H1 (cell line): ENCODE measurements around the gene STX8. TPM values are rescaled to one million over a fixed set of nuclear protein-coding genes. Genes with fewer than 3 reads are reported as not detected.

Experiments
- CTCF ChIA-PET: fragments of 300-600 bp; sonication (Branson Sonifier 250); formaldehyde crosslinking; loops from one replicate; lab custom pipeline; 2021; ENCODE audit not compliant: partially characterized antibody; lab: Charles Lee
- POLR2A ChIA-PET: fragments of 300-600 bp; sonication (Branson Sonifier 250); formaldehyde crosslinking; loops from one replicate; lab custom pipeline; 2021; ENCODE audit warnings: inconsistent platforms; ENCODE audit not compliant: partially characterized antibody; lab: Charles Lee
- DNase-seq, 2 experiments: peaks; one replicate each; pipeline versions ENCODE4 v3.0.0 to v3.0.0-alpha.2; 2010 to 2022; ENCODE audit warnings: low spot score in 2 of 2, low read depth in 1 of 2, mixed read lengths in 1 of 2
- FAIRE-seq: peaks from 2 replicates; lab custom pipeline; 2011; peaks lifted over from hg19 to GRCh38; lab: Jason Lieb, UNC
- H2AFZ ChIP-seq: 2 replicates; pipeline ENCODE4 v1.8.1; 2012; ENCODE audit warnings: low read length, inconsistent platforms
- H2AK5ac ChIP-seq: 2 replicates; pipeline ENCODE4 v1.6.1; 2013; ENCODE audit warnings: low read depth, low read length
- H2BK120ac ChIP-seq: replicated peaks from 2 replicates; pipeline ENCODE3; 2013; ENCODE audit warnings: low read depth, low read length, inconsistent platforms
- H2BK12ac ChIP-seq: 2 replicates; pipeline ENCODE4 v1.6.1; 2013; ENCODE audit warnings: low read depth, low read length
- H2BK15ac ChIP-seq: 2 replicates; pipeline ENCODE4 v1.6.1; 2013; ENCODE audit warnings: low read length
- H2BK20ac ChIP-seq: 2 replicates; pipeline ENCODE4 v1.6.1; 2013; ENCODE audit warnings: low read length
- H2BK5ac ChIP-seq: 2 replicates; pipeline ENCODE4 v1.6.1; 2013; ENCODE audit warnings: low read depth, low read length
- H3K14ac ChIP-seq: 2 replicates; pipeline ENCODE4 v1.6.1; 2013; ENCODE audit warnings: inconsistent platforms; ENCODE audit not compliant: insufficient read length
- H3K18ac ChIP-seq: 2 replicates; pipeline ENCODE4 v1.6.1; 2013; ENCODE audit warnings: low read length; ENCODE audit errors: extremely low read depth
- H3K23ac ChIP-seq: 2 replicates; pipeline ENCODE4 v1.6.1; 2013; ENCODE audit warnings: inconsistent platforms; ENCODE audit not compliant: insufficient read length
- H3K23me2 ChIP-seq: 2 replicates; pipeline ENCODE4 v1.6.1; 2013; ENCODE audit warnings: low read depth, low read length
- H3K27ac ChIP-seq: 2 replicates; pipeline ENCODE4 v1.6.1; 2011; ENCODE audit warnings: low read depth, low read length, inconsistent platforms
- H3K27me3 ChIP-seq, 4 experiments: replicated peaks in 1 of 4; 1 replicate in 1 of 4; 2 replicates in 3 of 4; pipeline versions ENCODE4 v1.6.1 to v1.8.1; 2011 to 2013; ENCODE audit warnings: low read length in 3 of 4, mild to moderate bottlenecking in 3 of 4, inconsistent platforms in 2 of 4, mixed read lengths in 2 of 4, moderate library complexity in 1 of 4; ENCODE audit not compliant: control insufficient read depth in 3 of 4, insufficient read depth in 3 of 4; ENCODE audit errors: extremely low read depth in 1 of 4
- H3K36me3 ChIP-seq, 4 experiments: 2 replicates each; pipeline versions ENCODE4 v1.6.1 to v1.8.1; 2011 to 2013; ENCODE audit warnings: mild to moderate bottlenecking in 4 of 4, low read length in 3 of 4, moderate library complexity in 2 of 4, control low read depth in 1 of 4, inconsistent platforms in 1 of 4; ENCODE audit not compliant: insufficient read depth in 4 of 4, control insufficient read depth in 2 of 4
- H3K4ac ChIP-seq: replicated peaks from 2 replicates; pipeline ENCODE3; 2013; ENCODE audit warnings: low read length, low read depth, mixed read lengths, inconsistent platforms; ENCODE audit not compliant: insufficient read length
- H3K4me1 ChIP-seq, 4 experiments: replicated peaks in 1 of 4; 1 replicate in 1 of 4; 2 replicates in 3 of 4; pipeline versions ENCODE4 v1.6.1 to v1.8.1; 2011 to 2013; ENCODE audit warnings: low read length in 3 of 4, inconsistent platforms in 2 of 4, mixed read lengths in 1 of 4; ENCODE audit not compliant: insufficient read depth in 4 of 4, control insufficient read depth in 3 of 4
- H3K4me2 ChIP-seq, 2 experiments: 2 replicates each; pipeline versions ENCODE4 v1.6.1 to v1.8.1; 2011 to 2013; ENCODE audit warnings: low read depth in 2 of 2, low read length in 2 of 2, control low read depth in 1 of 2, inconsistent platforms in 1 of 2, mild to moderate bottlenecking in 1 of 2; ENCODE audit not compliant: insufficient read depth in 1 of 2
- H3K4me3 ChIP-seq, 4 experiments: fragments of 200-600, 300-600 bp in 1 of 4; sonication (generic), shearing (Covaris generic), sonication (Bioruptor Twin) in 1 of 4; 2 replicates each; pipeline versions ENCODE4 v1.5.1 to v1.8.1; 2011 to 2016; ENCODE audit warnings: low read length in 4 of 4, low read depth in 3 of 4, control low read depth in 2 of 4, inconsistent platforms in 2 of 4, mild to moderate bottlenecking in 2 of 4, mixed read lengths in 1 of 4, moderate library complexity in 1 of 4; ENCODE audit not compliant: insufficient read depth in 2 of 4; ENCODE audit errors: extremely low read depth in 1 of 4
- H3K56ac ChIP-seq: replicated peaks from 2 replicates; pipeline ENCODE3; 2013; ENCODE audit warnings: low read depth, mild to moderate bottlenecking, mixed read lengths, low read length, inconsistent platforms; ENCODE audit not compliant: insufficient read length
- H3K79me1 ChIP-seq: 2 replicates; pipeline ENCODE4 v1.6.1; 2013; ENCODE audit warnings: low read depth, low read length, control low read depth
- H3K79me2 ChIP-seq, 2 experiments: 2 replicates each; pipeline versions ENCODE4 v1.6.1 to v1.8.1; 2012 to 2013; ENCODE audit warnings: low read length in 2 of 2, mild to moderate bottlenecking in 2 of 2, inconsistent platforms in 1 of 2; ENCODE audit not compliant: insufficient read depth in 2 of 2, control insufficient read depth in 1 of 2
- H3K9ac ChIP-seq, 4 experiments: replicated peaks in 1 of 4; 1 replicate in 1 of 4; 2 replicates in 3 of 4; pipeline versions ENCODE4 v1.6.1 to v1.8.1; 2011 to 2013; ENCODE audit warnings: low read depth in 3 of 4, low read length in 3 of 4, control low read depth in 2 of 4, mild to moderate bottlenecking in 2 of 4, moderate library complexity in 2 of 4, inconsistent platforms in 1 of 4; ENCODE audit errors: extremely low read depth in 1 of 4
- H3K9me3 ChIP-seq, 2 experiments: 2 replicates each; pipeline versions ENCODE4 v1.6.1 to v1.8.1; 2012 to 2013; ENCODE audit warnings: mild to moderate bottlenecking in 2 of 2, moderate library complexity in 2 of 2, control low read depth in 1 of 2, inconsistent platforms in 1 of 2, low read depth in 1 of 2, low read length in 1 of 2, mixed read lengths in 1 of 2; ENCODE audit not compliant: insufficient read depth in 2 of 2
- H4K20me1 ChIP-seq, 2 experiments: replicated peaks in 1 of 2; 2 replicates each; pipeline versions ENCODE3 to v1.8.1; 2011 to 2013; ENCODE audit warnings: inconsistent platforms in 2 of 2, low read length in 2 of 2, mild to moderate bottlenecking in 1 of 2; ENCODE audit not compliant: insufficient read depth in 2 of 2, control insufficient read depth in 1 of 2
- H4K5ac ChIP-seq: 2 replicates; pipeline ENCODE4 v1.6.1; 2013; ENCODE audit warnings: low read length, low read depth, mixed read lengths, inconsistent platforms; ENCODE audit not compliant: insufficient read length
- H4K8ac ChIP-seq: 2 replicates; pipeline ENCODE4 v1.8.0; 2013; ENCODE audit warnings: mild to moderate bottlenecking, moderate library complexity, low read length, inconsistent platforms; ENCODE audit not compliant: insufficient read depth; ENCODE audit errors: extremely low read depth
- H4K91ac ChIP-seq: replicated peaks from 2 replicates; pipeline ENCODE3; 2013; ENCODE audit warnings: low read length, mixed read lengths, inconsistent platforms; ENCODE audit not compliant: insufficient read length
- CTBP2 ChIP-seq: IDR thresholded peaks from 2 replicates; pipeline ENCODE4 v1.7.0; 2011; ENCODE audit warnings: borderline replicate concordance, mild to moderate bottlenecking, moderate library complexity, mixed read lengths, low read length; ENCODE audit not compliant: insufficient read depth, insufficient read length
- KDM1A ChIP-seq: fragments of 200-600, 300-600 bp; sonication (generic); IDR thresholded peaks from 2 replicates; pipeline ENCODE4 v1.7.1; 2016; ENCODE audit warnings: mild to moderate bottlenecking, low read length, borderline replicate concordance
- POLR2A ChIP-seq, 2 experiments: IDR thresholded peaks; 1 replicate in 1 of 2; 2 replicates in 1 of 2; pipeline ENCODE4 v1.6.1; 2011; ENCODE audit warnings: low read depth in 2 of 2, low read length in 2 of 2, mild to moderate bottlenecking in 2 of 2; ENCODE audit errors: control extremely low read depth in 1 of 2
- POLR2AphosphoS5 ChIP-seq: IDR thresholded peaks from 2 replicates; pipeline ENCODE4 v1.6.1; 2011; ENCODE audit warnings: low read depth, low read length
- TAF7 ChIP-seq: optimal IDR thresholded peaks from 2 replicates; pipeline ENCODE3; 2011; ENCODE audit warnings: low read depth, mild to moderate bottlenecking, inconsistent platforms, low read length, moderate library complexity, borderline replicate concordance
- ZNF274 ChIP-seq: IDR thresholded peaks from 2 replicates; pipeline ENCODE4 v1.7.0; 2012; ENCODE audit warnings: low read length, borderline replicate concordance; ENCODE audit errors: extremely low read depth
- WGBS, 2 experiments: shearing (Covaris generic) in 1 of 2; methylation state at CpG; one replicate each; pipeline versions ENCODE4 v1.1.6 to v1.1.7; 2013 to 2015; ENCODE audit warnings: low lambda C conversion rate in 2 of 2, mixed read lengths in 2 of 2, inconsistent platforms in 1 of 2, low coverage in 1 of 2, missing lambda C conversion rate in 1 of 2; ENCODE audit not compliant: insufficient replicate concordance in 2 of 2, insufficient coverage in 1 of 2, insufficient read length in 1 of 2; ENCODE audit errors: extremely low coverage in 1 of 2, missing lambda C conversion rate in 1 of 2; 5-methylcytosine and 5-hydroxymethylcytosine counted together
- polyA plus RNA-seq, 7 experiments: library from polyadenylated mRNA; depleted of rRNA in 3 of 7; stranded (reverse) in 5 of 7; unstranded in 2 of 7; fragments of >200 nt in 5 of 7; fragments of 200-250 nt in 2 of 7; gene quantifications; 1 replicate in 5 of 7; 2 replicates in 1 of 7; 4 replicates in 1 of 7; pipeline versions ENCODE4 v1.2.1 to v1.2.3, GENCODE V29; 2011 to 2013; ENCODE audit warnings: missing spikeins in 2 of 7, mixed read lengths in 2 of 7
- total RNA-seq: library from RNA; stranded (reverse); fragmentation: NEBNext Ultra II Directional; extraction: Animal tissue kit (Norgen Biotek cat#: 25700); gene quantifications from 2 replicates; pipeline ENCODE4 v1.2.1, GENCODE V29; 2021

STX8 gene
- total and polyA plus RNA-seq, 2 of the 8 experiments (the other 6 are each of a cell fraction or from before 2014, with no cell fraction given): 22.8 to 42.5 TPM

GRCh38 chr17:9285602-9286427 is 289.8 kb downstream of the STX8 start:
- no peak overlapping the region for H2BK20ac ChIP-seq
- no peak overlapping the region for H3K4me3 ChIP-seq
- no peaks in the 10 kb centered on the region for H3K9me3 ChIP-seq
- no peak overlapping the region for H2BK12ac ChIP-seq
- H2BK15ac ChIP-seq: no peak overlapping the region
- no peak overlapping the region for H3K56ac ChIP-seq
- H3K4ac ChIP-seq: no peak overlapping the region
- no peak overlapping the region for H2AK5ac ChIP-seq
- no peak overlapping the region for H2AFZ ChIP-seq
- 87% methylated on average over 14 of the region's 14 CpGs; no CpG with 5 or more reads in 1 of the 2 experiments for WGBS, 2 experiments
- no peak overlapping the region for H3K18ac ChIP-seq
- H3K36me3 ChIP-seq: no peaks in the 10 kb centered on the region
- no peak overlapping the region for H3K14ac ChIP-seq
- H2BK120ac ChIP-seq: no peak overlapping the region
- POLR2A ChIA-PET: no interaction called here
- H3K23ac ChIP-seq: no peak overlapping the region
- no peak overlapping the region for H4K8ac ChIP-seq
- no peaks in the 10 kb centered on the region for H3K27me3 ChIP-seq
- TF ChIP-seq POLR2AphosphoS5 (no peak), ZNF274 (no peak), KDM1A (no peak), CTBP2 (no peak), TAF7 (no peak), POLR2A (IDR thresholded peaks at IDR 0.05; ENCODE audit: control extremely low read depth in 1 of 2, low read depth in 2 of 2, low read length in 2 of 2) (no peak)
- TF ChIP-seq, all 59 proteins: peak for 0
- Histone ChIP-seq H3K79me1 (no peaks in the 10 kb centered on the region; the same call in 1 of the 2 replicates), H3K4me1 (peaks cover 2 to 12% (median 6%) of the 10 kb centered on the region in 4 experiments; a peak in 5 of 7 replicates), H4K5ac (no peak overlapping the region), H3K23me2 (no peaks in the 10 kb centered on the region; the same call in 1 of the 2 replicates), H2BK5ac (no peak overlapping the region), H3K27ac (no peak overlapping the region), H3K4me2 (no peak overlapping the region), H4K91ac (no peak overlapping the region), H4K20me1 (no peaks in the 10 kb centered on the region), H3K79me2 (no peaks in the 10 kb centered on the region), H3K9ac (no peak overlapping the region)
- CTCF ChIA-PET: interaction anchor here (0.7 to 1.8 kb wide), 2 partner anchors 11 to 274 kb away, joined by 3 to 4 read pairs; no protein-coding TSS in a partner anchor
- FAIRE-seq: no peak
- no peak for DNase-seq
